GM18499 (cell line): ENCODE data around the gene AFDN.
"Not testable (repeated sequence)": the region's sequence is repeated elsewhere in the genome, so short reads cannot be mapped to it uniquely, and the experiment has no call there.

Experiments used
- ATAC-seq: cut with Tn5 transposase; IDR thresholded peaks from one replicate; pipeline ENCODE4 v1.9.1; 2021; ENCODE audit warnings: moderate number of reproducible peaks; ENCODE audit not compliant: insufficient read depth, unreplicated experiment

Gene AFDN

DNA sequence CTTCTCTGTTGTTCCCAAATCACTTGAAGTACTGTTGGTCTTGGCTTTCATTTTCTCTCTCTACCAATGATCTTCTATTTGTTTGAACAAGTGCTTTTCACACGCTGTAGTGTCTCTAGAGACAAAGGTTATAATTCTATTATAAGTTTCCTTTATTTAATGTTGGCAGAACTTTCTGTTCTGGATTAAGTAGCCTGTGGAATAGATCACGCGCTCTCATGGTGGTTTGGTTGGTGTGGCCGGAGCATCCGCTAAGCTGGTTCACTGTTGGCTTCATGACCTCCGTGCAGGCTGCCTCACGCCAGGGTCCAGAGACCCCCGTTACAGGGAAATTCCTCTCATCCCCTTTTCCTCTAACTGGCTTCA, 139.8 kb downstream of the AFDN start:
- ATAC-seq: no peak

DNA sequence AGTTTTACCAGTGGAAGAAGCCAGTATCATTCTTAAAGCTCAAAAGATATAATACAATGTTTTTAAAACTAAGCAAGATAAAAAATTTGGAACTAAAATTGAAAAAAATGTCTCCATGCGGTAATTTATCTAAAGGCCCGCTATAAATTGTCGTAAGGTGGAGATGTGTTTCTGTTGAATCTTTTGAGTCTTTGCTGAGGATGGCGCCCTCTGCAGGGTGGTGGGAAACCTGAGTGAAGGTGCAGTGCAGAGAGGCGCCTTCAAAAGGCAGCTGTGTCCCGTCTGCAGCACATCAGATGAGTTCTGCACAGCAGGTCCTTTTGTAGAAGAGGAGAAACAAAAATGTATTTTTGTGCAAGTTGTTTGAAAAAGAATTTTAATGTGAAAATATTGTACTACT, 141.4 kb downstream of the AFDN start:
- no peak for ATAC-seq

DNA sequence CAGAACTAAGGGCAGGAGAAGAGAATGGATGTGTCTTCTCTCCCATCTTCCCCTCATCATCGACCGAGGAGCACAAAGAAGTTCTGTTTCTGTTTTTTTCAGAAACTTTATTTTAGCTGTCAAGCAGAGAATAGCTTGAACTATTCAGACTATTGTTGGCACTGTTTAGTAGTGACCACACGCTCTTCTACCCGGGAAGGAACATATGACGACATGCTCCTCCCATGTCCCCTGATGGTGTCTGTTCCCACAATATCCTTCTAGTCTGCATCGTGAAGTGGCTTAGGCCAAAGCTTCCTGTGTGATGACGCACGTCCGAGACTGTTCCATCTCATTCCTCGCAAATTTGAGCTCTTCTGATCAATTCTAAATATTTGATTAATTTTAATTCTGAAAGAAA, 143.5 kb downstream of the AFDN start:
- ATAC-seq: no peak

DNA sequence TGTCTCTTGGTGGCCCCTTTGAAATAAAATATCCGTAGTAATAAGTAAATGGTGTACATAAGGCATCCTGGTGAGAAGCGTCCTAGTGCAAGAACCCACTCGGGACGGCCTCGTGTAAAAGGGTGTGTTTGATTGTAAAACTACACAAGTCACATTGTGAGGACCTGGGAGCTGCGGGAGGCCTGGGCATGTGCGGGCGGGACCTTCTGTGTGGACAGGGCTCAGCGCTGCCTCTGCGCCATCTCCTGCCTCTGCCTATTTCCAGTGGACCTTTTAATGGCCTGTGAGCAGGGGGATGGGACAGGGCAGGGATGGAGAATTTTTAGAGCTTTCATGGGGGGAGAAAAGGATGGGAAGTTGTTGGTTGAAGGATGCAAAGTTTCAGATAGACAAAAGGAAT, 145.5 kb downstream of the AFDN start:
- no peak for ATAC-seq

DNA sequence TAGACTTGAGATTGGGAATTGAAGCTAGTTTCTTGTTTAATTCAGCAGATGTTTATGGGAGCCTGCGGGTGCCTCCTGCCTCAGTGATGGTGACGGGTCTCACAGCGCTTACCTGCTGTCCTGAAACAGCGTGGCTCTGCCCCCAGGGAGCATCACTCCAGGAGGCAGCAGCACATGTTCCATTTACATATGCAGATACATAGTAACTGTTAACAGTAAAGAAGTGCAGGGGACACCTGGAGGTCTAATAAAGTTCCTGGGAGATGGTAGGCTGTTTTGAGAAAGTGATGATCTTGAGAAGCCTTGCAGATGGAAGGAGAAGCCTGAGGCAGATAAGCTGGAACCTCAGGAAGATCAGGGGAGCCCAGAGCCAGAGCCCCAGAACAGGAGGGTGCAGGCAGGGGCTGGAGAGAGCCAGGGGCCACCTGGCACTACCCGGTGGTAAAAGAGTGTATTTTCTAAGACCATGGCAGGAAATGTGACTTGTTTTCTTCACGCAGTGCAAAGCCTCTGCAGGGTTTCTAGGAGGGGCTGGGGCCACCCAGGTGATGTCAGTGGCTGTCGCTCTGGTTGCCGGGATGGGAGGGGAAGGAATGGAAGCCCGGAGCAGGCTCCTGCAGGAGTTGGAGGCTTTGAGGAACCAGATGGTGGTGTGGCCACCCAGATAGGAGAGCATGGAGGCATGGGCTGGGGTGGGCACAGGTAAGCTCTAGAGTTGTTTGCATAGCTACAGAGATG, 146.6 kb downstream of the AFDN start:
- no peak for ATAC-seq

DNA sequence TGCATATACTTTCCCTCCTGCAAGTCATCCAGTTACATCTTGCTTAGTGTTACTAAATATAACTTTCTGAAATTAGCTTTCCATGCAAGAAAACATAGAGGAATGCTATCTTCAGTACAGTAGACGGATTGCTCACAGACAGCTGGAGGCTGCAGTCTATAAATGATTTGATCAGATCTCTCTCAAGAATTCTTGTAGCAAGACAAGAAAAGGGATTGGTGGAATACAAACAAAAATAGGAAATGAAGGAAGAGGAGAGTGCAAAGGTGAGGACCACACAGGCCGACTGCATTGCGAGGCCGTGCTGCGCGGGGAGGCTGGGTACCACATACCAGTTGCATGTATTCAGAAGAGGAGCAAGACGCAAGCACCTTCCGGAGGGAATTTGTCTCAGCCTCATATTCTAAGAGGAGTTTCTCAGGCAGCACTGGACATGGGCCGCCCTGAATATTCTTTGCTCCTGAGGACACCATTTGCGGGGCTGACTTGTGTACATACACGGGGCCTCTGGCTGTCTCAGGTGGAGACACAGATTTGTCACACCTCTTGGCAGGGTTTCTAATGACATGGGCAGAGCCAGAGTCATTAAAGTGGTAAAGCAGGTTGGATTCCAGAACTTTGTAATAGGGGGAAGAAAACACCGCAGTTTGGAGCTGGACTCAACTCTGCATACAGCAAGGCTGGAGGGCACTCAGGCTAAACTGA, 148.1 kb downstream of the AFDN start:
- ATAC-seq: no peak

DNA sequence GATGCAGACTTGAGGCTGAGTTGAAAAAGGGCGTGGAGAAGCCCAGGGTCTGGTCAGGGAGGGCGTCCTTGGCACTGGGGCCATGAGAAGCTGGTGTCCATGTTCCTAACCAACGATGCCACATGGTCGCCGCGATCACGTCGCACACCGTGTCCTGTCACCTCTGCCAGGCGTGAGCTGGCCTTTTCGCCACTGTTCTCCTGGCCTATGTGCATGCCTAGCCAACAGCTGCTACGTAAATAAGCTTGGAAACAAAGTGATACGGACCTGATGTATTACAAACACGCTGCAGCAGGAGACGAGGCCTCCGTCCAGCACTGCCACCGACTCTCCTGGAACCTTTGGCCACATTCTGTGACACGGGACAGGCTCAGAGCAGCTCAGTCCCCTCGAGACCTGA, 148.7 kb downstream of the AFDN start:
- no peak for ATAC-seq

DNA sequence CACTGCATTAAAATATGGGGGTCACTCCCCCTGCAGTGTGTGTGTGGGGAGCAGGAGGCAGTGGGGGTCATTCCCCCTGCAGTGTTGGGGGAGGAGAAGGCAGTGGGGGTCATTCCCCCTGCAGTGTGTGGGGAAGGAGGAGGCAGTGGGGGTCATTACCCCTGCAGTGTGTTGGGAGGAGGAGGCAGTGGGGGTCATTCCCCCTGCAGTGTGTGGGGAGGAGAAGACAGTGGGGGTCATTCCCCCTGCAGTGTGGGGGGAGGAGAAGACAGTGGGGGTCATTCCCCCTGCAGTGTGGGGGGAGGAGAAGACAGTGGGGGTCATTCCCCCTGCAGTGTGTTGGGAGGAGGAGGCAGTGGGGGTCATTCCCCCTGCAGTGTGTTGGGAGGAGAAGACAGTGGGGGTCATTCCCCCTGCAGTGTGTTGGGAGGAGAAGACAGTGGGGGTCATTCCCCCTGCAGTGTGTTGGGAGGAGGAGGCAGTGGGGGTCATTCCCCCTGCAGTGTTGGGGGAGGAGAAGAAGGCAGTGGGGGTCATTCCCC, 149.5 kb downstream of the AFDN start:
- not testable (repeated sequence) for ATAC-seq

DNA sequence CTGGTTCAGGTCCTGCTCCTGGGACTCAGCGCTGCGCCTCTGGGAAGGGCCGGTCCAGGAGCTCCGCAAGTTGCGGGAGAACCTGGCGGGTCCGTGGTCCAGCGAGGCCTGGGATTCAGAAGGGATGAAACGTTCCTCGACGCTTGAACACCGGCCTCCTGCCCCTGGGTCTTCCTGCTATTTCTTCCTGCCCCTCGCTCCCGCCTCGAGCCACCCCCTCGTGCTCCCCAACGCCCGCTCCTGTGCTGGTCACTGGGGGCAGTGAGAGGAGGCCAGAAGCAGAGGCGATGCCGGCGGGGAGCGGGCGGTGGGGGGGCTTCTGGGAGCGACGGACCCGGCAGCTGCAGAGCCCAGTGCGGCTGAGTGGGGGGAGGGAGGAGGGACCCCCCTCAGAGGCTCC, 150.0 kb downstream of the AFDN start:
- ATAC-seq: no peak

DNA sequence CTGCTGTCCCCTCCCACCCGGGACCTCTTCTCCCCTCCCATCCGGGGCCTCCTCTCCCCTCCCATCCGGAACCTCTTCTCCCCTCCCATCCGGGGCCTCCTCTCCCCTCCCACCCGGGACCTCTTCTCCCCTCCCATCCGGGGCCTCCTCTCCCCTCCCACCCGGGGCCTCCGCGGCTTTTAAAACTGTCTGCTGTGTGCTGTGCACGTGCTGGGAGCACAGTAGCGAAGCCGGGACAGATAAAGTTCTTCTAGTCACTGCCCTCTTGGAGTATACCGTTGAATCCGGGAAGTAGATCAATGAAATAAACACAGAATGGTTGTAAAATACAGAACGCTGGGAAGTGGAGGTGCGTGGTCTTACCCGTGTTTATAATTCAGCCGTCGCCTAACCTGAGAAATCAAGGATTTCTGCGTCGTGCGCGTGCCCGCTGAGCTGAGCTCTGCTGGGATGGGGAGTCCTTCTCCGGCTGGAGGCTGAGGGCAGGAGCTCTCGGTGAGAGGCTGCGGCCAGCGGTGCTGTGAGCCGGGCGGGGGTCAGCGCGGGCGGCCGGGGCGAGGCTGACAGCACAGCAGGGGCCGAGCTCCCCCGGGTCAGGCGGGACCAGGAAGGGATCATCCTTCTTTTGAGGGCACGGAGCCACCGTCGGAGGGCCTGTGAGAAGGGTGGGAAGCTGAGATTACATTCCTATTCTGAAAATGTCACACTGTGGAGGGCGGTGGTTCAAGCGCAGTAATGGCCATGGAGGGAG, 151.2 kb downstream of the AFDN start:
- no peak for ATAC-seq

DNA sequence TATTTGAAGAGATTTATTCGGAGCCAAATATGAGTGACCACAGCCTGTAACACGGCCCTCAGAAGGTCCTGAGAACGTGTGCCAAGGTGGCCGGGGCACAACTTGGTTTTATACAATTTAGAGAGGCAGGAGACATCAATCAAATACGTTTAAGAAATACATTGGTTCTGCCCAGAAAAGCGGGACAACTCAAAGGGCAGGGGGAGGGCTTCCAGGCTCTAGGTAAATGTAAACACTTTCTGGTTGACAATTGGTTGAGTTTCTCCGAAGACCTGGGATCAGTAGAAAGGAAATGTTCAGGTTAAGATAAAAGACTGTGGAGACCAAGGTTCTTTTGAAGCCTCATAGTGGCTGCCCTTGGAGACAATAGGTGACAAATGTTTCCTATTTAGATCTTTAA, 151.9 kb downstream of the AFDN start:
- no peak for ATAC-seq

DNA sequence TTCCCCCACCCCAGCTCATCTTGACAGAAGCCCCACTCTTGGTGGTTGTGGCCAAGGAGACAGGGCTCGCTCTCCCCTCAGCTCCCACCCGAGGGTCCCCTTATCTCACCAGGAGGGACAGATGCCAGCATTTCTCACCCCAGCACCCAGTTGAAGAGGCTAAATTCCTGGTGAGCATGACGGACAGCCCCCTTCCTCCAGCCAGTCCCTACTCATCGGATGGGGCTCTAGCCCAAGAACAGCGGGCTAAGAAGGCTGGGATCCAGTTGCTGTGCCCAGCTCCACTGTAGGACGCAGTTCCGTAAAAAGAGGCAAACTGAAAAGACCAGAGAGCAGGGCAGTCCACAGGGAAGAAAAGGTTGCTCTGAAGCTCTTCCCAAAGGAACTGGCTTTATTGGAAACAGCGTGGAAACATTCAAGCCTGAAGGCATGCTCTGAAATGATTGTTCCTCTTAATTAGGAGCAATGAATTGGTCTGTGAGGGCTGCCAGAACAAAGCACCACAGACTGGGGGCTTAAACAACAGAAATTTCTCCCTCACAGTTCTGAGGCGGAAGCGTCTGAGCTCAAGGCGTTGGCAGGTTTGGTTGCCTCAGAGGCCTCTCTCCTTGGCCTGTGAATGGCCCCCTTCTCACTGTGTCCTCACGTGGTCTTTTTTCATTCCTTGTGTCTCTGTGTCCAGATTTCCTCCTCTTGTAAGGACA, 152.9 kb downstream of the AFDN start:
- no peak for ATAC-seq

DNA sequence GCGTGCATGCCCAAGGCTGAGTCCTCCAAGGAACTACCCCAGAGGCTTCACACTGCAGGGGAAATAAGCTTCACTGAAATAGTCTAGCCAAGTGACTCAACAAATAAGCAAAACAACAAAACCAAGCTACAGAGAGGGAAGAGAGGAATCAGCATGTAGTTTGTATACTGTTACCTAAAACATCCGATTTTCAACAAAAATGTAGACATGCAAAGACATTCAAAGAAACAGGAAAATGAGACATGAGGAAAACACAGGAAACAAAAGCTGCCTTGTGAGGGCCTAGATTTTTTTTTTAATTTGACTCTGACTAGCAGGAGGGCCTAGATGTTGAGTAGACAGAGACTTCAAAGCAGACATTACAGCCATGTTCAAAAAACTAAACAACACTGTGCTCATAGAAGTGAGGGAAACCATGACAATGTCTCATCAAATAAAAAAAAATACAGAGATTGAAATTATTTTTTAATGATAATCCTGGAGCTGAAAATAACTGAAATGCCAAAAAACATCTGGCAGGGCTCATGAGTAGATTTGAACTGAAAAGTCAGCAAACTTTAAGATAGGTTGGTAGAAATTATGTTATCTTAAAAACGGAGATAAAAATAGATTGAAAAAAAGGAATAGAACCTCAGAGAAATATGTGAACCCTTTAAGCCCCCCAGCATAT, 154.3 kb downstream of the AFDN start:
- no peak for ATAC-seq

DNA sequence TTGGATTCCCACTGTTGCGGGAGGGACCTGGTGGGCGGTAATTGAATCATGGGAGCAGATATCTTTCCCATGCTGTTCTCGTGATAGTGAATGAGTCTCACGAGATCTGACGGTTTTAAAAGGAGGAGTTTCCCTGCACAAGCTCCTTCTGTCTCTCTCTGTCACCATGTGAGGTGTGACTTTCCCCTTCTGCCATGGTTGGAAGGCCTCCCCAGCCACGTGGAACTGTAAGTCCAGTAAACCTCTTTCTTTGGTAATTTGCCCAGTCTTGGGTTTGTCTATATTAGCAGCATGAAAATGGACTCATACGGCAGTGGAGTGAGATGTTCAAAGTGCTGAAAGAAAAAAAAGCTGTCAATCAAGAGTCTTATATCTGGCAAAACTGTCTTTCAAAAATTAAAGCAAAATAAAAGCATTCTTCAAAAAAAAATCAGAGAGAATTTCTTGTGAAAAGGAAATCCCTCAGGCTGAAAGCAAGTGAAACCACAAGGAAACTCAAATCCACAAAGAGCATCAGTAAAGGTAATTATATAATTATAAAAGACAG, 155.3 kb downstream of the AFDN start:
- no peak for ATAC-seq

DNA sequence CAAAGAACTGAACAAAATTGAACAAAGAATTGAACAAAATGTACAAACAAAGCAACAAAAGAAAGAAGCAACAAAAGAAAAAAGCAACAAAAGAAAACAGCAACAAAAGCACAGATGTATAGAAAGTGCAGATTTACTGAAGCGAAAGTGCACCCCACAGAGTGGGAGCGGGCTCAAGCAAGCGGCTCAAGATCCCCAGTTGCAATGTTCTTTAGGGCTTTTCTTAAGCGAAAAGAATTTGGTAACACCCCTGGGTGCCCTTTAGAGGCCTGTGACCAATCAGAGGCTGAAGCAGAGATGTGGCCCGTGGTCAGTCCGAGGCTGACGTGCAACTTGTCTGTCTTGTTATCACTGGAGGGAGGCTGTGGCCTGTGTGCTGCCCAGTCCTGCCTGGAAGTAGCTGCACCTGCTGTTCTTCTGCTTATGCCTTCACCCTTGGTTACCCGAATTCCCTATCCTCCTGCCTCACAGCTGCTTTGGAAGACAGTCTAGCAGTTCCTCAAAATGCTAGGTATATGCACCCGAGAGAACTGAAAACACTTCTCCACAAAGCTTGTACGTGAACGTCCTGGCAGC, 157.5 kb downstream of the AFDN start:
- no peak for ATAC-seq

DNA sequence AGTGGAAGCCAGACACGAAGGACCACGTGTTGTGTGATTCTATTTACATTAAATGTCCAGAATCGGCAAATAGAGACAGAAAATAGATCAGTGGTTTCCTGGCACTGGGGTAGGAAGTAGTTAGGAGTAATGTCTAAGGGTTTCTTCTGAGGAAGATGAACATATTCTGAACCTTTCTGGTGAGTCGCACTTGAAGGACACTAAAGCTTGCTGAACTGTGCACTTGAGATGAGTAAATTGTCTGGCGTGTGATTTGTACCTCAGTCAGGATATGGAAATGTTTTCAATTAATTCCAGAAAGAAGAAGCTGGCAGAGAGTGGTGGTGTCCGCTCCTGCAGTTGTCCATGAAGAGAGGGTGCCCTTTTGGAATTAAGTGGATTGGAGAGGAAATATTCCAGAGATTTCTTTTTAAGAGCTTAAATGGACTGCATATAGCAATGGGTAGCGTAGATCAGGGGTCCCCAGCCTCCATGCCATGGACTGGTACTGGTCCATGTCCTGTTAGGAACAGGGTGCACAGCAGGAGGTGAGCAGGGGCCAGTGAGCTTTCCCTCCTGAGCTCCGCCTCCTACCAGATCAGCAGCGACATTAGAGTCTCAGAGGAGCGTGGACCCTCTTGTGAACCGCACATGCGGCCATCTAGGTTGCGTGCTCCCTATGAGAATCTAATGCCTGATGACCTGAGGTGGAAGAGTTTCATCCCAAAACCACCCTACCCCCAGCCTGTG, 158.3 kb downstream of the AFDN start:
- ATAC-seq: no peak

DNA sequence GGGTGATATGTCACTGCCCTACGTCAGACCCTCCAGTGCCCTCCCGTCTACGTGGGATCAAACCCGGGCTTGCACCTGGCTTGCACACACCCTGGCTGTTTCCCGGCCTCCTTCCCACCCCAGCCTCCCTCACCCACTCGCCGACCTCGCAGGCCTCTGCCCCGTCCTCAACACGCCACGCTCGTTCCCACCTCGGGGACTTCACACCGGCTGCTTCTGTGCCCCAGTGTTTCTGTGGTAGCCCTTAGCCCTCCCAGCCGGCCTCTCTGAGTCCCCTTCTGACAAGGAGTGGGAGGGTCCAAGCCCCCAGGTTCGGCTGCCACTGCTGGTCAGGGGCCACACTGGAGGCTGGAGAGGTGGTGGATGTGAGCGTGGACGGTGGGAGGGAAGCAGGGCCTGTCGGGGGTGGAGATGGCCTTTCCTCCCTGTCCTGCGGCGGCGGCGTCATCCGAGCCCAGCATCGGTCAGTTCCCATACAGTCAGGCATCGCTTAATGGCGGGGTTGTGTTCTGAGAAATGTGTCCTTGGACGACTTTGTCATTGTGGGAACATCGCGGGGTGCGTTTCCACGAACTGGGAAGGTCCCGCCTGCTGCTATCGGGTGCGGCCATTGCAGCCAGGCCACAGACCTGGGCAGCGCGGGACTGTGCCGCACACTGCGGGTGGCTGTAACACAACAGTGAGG, 159.3 kb downstream of the AFDN start:
- ATAC-seq: no peak
